Measurements from ENCODE around the gene FBXL7. TPM values are rescaled to one million over a fixed set of nuclear protein-coding genes. Genes with fewer than 3 reads are reported as not detected.

The FBXL7 gene
- total RNA-seq, 1 experiment from 2014 or later: not detected

GRCh38 chr5:15889001-15889400, 389.0 kb downstream of the FBXL7 start:
- intact Hi-C loops (cut with micrococcal nuclease; ENCODE audit: unreplicated experiment): no loop called here

GRCh38 chr5:15893866-15894265, 393.9 kb downstream of the FBXL7 start:
- intact Hi-C loops (cut with micrococcal nuclease; ENCODE audit: unreplicated experiment): no loop called here
- H3K79me2 ChIP-seq (ENCODE audit: low read depth): no peaks in the 10 kb centered on the region
- CTCF ChIA-PET: no interaction called here
- BruUV-seq (replicated peaks): no TSS peak
- no peaks in the 10 kb centered on the region for H3K4me1 ChIP-seq (replicated peaks; ENCODE audit: insufficient read depth)
- DNase-seq: no peak
- no peaks in the 10 kb centered on the region for H3F3A ChIP-seq (ENCODE audit: insufficient read depth, low read depth)
- H4K20me1 ChIP-seq (ENCODE audit: insufficient read depth): 0 out of 2 replicates have a peak, but pooled peaks cover 3% of the 10 kb centered on the region
- no peaks in the 10 kb centered on the region for H3K9me2 ChIP-seq (ENCODE audit: insufficient read depth)
- no peak overlapping the region for H3K27ac ChIP-seq
- POLR2A ChIA-PET (ENCODE audit: unreplicated experiment): no interaction called here
- no peak overlapping the region for H3K4me3 ChIP-seq
- peaks cover 3% of the 10 kb centered on the region; the same call in 1 of the 2 replicates for H3K27me3 ChIP-seq (ENCODE audit: insufficient read depth, low read depth)
- TF ChIP-seq EZH2 (IDR thresholded peaks at IDR 0.05; ENCODE audit: low read depth): no peak
- TF ChIP-seq CTCF (conservative IDR thresholded peaks at IDR 0.05): no peak
- H3K36me3 ChIP-seq (ENCODE audit: low read depth): no peaks in the 10 kb centered on the region
- H2AFZ ChIP-seq: no peak overlapping the region
- no peak overlapping the region for H3K4me2 ChIP-seq
- no peaks in the 10 kb centered on the region for H3K9me3 ChIP-seq (ENCODE audit: insufficient read depth, low read depth)

More at GRCh38 chr5:15889001-15889400, 389.0 kb downstream of the FBXL7 start:
- no peaks in the 10 kb centered on the region for H3K4me1 ChIP-seq (replicated peaks; ENCODE audit: insufficient read depth)
- H3F3A ChIP-seq (ENCODE audit: insufficient read depth, low read depth): no peaks in the 10 kb centered on the region
- H3K27me3 ChIP-seq (ENCODE audit: insufficient read depth, low read depth): peaks cover 3% of the 10 kb centered on the region; the same call in 1 of the 2 replicates
- BruUV-seq (replicated peaks): no TSS peak
- H3K4me2 ChIP-seq: no peak overlapping the region
- no peaks in the 10 kb centered on the region for H3K36me3 ChIP-seq (ENCODE audit: low read depth)
- CTCF ChIA-PET: no interaction called here
- no peak for DNase-seq
- no peaks in the 10 kb centered on the region for H3K9me3 ChIP-seq (ENCODE audit: insufficient read depth, low read depth)
- no peak overlapping the region for H2AFZ ChIP-seq
- no peaks in the 10 kb centered on the region for H3K79me2 ChIP-seq (ENCODE audit: low read depth)
- no peaks in the 10 kb centered on the region for H3K9me2 ChIP-seq (ENCODE audit: insufficient read depth)
- POLR2A ChIA-PET (ENCODE audit: unreplicated experiment): no interaction called here
- 0 out of 2 replicates have a peak, but pooled peaks cover 3% of the 10 kb centered on the region for H4K20me1 ChIP-seq (ENCODE audit: insufficient read depth)
- TF ChIP-seq CTCF (conservative IDR thresholded peaks at IDR 0.05) (no peak), EZH2 (IDR thresholded peaks at IDR 0.05; ENCODE audit: low read depth) (no peak)
- H3K4me3 ChIP-seq: no peak overlapping the region
- H3K27ac ChIP-seq: no peak overlapping the region

- no peak overlapping the region for H3K4me3 ChIP-seq
- H2AFZ ChIP-seq: no peak overlapping the region
- TF ChIP-seq CTCF (conservative IDR thresholded peaks at IDR 0.05) (no peak), EZH2 (IDR thresholded peaks at IDR 0.05; ENCODE audit: low read depth) (no peak)
- no peaks in the 10 kb centered on the region for H3K36me3 ChIP-seq (ENCODE audit: low read depth)
- intact Hi-C loops (cut with micrococcal nuclease; ENCODE audit: unreplicated experiment): no loop called here
- no peak overlapping the region for H3K4me2 ChIP-seq
- H3F3A ChIP-seq (ENCODE audit: insufficient read depth, low read depth): no peaks in the 10 kb centered on the region
- H3K4me1 ChIP-seq (replicated peaks; ENCODE audit: insufficient read depth): no peaks in the 10 kb centered on the region
- no peaks in the 10 kb centered on the region for H3K27me3 ChIP-seq (ENCODE audit: insufficient read depth, low read depth)
- H3K9me2 ChIP-seq (ENCODE audit: insufficient read depth): no peaks in the 10 kb centered on the region
- no peaks in the 10 kb centered on the region for H3K79me2 ChIP-seq (ENCODE audit: low read depth)
- H4K20me1 ChIP-seq (ENCODE audit: insufficient read depth): no peaks in the 10 kb centered on the region
- ChIA-PET CTCF (no interaction called here), POLR2A (ENCODE audit: unreplicated experiment) (no interaction called here)
- H3K9me3 ChIP-seq (ENCODE audit: insufficient read depth, low read depth): no peaks in the 10 kb centered on the region
- BruUV-seq (replicated peaks): no TSS peak
- H3K27ac ChIP-seq: no peak overlapping the region
- DNase-seq: no peak
These were observed 397.7 kb downstream of the FBXL7 start for GRCh38 chr5:15897656-15898055.
